Measurements from ENCODE around the gene NSMF.
A peak's percentile ranks its signal among the peaks of the same experiment; 100 is the strongest.

Gene NSMF

DNA sequence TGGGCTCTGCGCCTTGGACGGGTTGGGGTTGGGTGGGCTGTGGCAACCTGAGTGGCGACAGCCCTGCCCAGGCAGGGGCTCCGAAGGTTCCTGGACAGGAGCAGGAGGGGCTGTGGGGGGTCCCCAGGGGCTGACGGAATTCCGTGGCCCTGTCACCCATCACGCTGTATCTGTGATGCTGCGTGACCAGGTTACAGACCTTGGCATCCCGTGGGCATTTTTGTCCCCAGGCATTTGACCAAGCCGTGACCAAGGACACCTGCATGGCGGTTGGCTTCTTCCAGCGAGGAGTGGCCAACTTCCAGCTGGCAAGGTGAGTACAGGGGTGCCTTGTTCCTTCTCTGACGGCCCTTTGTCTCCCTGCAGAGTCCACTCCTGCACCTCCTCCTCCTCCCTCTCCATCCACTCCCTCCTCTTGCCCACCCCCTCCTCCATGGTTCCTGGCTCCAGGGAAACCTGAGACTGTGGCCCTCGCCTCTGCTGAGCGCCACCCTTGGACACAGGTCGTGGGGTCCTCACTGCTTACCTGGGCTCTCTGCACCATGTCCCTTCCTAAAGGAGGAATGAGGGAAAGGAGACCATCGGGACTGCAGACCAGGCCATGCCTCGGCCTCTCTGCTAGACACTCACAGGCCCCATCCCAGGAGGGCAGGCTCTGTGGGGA, 33.0 kb downstream of the NSMF start:
- Histone ChIP-seq H3K4me2 (ENCODE audit: low read length) (no peak overlapping the region), H3K9ac (ENCODE audit: low read length) (no peak overlapping the region), H3K79me2 (ENCODE audit: low read length) (peaks cover 15% of the 10 kb centered on the region), H4K20me1 (ENCODE audit: insufficient read depth, low read length) (no peaks in the 10 kb centered on the region), H2AFZ (ENCODE audit: low read depth, low read length) (no peak overlapping the region), H3K4me3 (ENCODE audit: low read length) (no peak overlapping the region), H3K27ac (ENCODE audit: low read length) (no peak overlapping the region), H3K36me3 (replicated peaks; ENCODE audit: low read depth, low read length) (no peaks in the 10 kb centered on the region), H3K4me1 (ENCODE audit: low read length) (peaks cover 36% of the 10 kb centered on the region), H3K27me3 (ENCODE audit: low read depth, low read length) (peaks cover 8% of the 10 kb centered on the region), H3K9me3 (ENCODE audit: insufficient read depth, low read length) (no peaks in the 10 kb centered on the region)
- TF ChIP-seq CTCF (IDR thresholded peaks at IDR 0.05; ENCODE audit: low read depth, low read length) (no peak), EZH2phosphoT487 (IDR thresholded peaks at IDR 0.05; ENCODE audit: low read depth) (no peak)

GRCh38 chr9:137423514-137424291, 35.4 kb downstream of the NSMF start:
- TF ChIP-seq EZH2phosphoT487 (IDR thresholded peaks at IDR 0.05; ENCODE audit: low read depth) (no peak), CTCF (IDR thresholded peaks at IDR 0.05; ENCODE audit: low read depth, low read length) (no peak)
- no peak overlapping the region for H3K27ac ChIP-seq (ENCODE audit: low read length)

DNA sequence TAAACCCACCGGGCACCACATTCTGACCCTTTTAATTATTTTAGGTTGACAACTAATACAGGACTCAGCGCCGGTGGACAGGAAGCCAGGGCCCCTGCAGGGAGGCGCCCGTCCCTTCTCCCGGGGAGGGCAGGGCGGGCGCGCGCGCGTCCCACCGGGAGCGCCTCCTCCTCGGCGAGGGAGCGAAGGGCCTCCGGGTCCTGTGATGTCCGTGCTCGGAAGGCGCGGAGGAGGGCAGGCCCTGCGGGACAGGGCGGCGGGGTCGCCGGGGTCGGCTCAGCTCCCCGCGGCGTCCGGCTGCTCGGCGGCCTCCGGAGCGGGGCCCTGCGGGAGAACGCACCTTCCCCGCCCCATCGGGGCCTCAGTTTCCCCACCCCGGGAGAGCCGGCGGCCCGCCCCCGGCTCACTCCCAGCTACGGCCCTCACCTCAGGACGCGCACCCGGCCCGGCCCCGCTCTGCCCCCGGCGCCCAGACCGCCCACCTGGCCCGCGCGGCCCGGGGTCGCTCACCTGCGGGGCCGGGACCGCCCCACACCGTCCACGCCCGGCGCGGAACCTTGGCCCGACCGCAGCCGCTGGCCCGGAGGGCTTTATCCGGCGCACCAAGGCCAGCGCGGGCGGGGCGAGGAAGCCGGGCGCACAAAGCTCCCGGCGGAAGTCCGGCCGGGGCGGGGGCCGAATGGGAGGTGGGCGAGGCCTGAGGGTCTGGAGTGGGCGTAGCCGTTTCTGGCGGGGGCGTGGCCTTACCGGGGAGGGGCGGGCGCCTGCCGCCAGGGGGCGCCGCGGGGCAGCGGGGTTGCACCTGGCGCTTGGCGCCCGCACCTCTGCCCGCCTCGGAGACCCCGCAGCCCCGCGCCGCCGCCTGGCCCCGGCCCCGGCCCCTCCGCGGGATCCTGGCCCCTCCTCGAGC, 36.3 kb downstream of the NSMF start, which contains the start of the genes EXD3 and NOXA1:
EXD3 (minus strand) TSS at position 559 of the 910 bp plus-strand sequence. CDS start 27,805 bp downstream, outside the sequence.
NOXA1 (plus strand) TSS at position 790 of the 910 bp plus-strand sequence. CDS start 137 bp downstream, outside the sequence.
- no peak within 1 kb of the TSS for H3K27ac ChIP-seq (ENCODE audit: low read length)
- H3K4me2 ChIP-seq (ENCODE audit: low read length), result peak within 1 kb of the TSS; percentile 75
- H3K27me3 ChIP-seq (ENCODE audit: low read depth, low read length), result no peaks in the 10 kb centered on the region
- H3K36me3 ChIP-seq (replicated peaks; ENCODE audit: low read depth, low read length), result no peaks in the 10 kb centered on the region
- no peaks in the 10 kb centered on the region for H3K9me3 ChIP-seq (ENCODE audit: insufficient read depth, low read length)
- H3K79me2 ChIP-seq (ENCODE audit: low read length), result peaks cover 15% of the 10 kb centered on the region
- peaks cover 19% of the 10 kb centered on the region for H3K4me1 ChIP-seq (ENCODE audit: low read length)
- H2AFZ ChIP-seq (ENCODE audit: low read depth, low read length), result peak within 1 kb of the TSS; percentile 66
- no peak for TF ChIP-seq EZH2phosphoT487 (IDR thresholded peaks at IDR 0.05; ENCODE audit: low read depth)
- peak; percentile 54 for TF ChIP-seq CTCF (IDR thresholded peaks at IDR 0.05; ENCODE audit: low read depth, low read length)
- no peaks in the 10 kb centered on the region for H4K20me1 ChIP-seq (ENCODE audit: insufficient read depth, low read length)
- H3K9ac ChIP-seq (ENCODE audit: low read length), result peak within 1 kb of the TSS; percentile 73
- peak within 1 kb of the TSS; percentile 88 for H3K4me3 ChIP-seq (ENCODE audit: low read length)

More at GRCh38 chr9:137423514-137424291, 35.4 kb downstream of the NSMF start:
- Histone ChIP-seq H3K9ac (ENCODE audit: low read length) (peak overlapping the region; percentile 62), H2AFZ (ENCODE audit: low read depth, low read length) (peak overlapping the region; percentile 66; the same call in 1 of the 2 replicates), H3K4me2 (ENCODE audit: low read length) (peak overlapping the region; percentile 73), H3K4me1 (ENCODE audit: low read length) (peaks cover 19% of the 10 kb centered on the region), H3K4me3 (ENCODE audit: low read length) (peak overlapping the region; percentile 80), H3K27me3 (ENCODE audit: low read depth, low read length) (no peaks in the 10 kb centered on the region), H4K20me1 (ENCODE audit: insufficient read depth, low read length) (no peaks in the 10 kb centered on the region), H3K36me3 (replicated peaks; ENCODE audit: low read depth, low read length) (no peaks in the 10 kb centered on the region), H3K79me2 (ENCODE audit: low read length) (peaks cover 15% of the 10 kb centered on the region), H3K9me3 (ENCODE audit: insufficient read depth, low read length) (no peaks in the 10 kb centered on the region)
